Right forelimb (tissue), 1 donor: ENCODE results near the gene KY.

Experiments
- DNase-seq: peaks from one replicate; pipeline ENCODE4 v3.0.0-alpha.2; 2018

KY gene

GRCh38 chr3:134618478-134619300, 32.1 kb downstream of the KY start:
- DNase-seq, result no peak

GRCh38 chr3:134617608-134618477, 33.0 kb downstream of the KY start:
- no peak for DNase-seq

GRCh38 chr3:134615743-134616142, 35.1 kb downstream of the KY start:
- no peak for DNase-seq

GRCh38 chr3:134614955-134615354, 35.9 kb downstream of the KY start:
- no peak for DNase-seq

GRCh38 chr3:134613006-134613520, 37.8 kb downstream of the KY start:
- no peak for DNase-seq

- no peak for DNase-seq
These were observed 39.3 kb downstream of the KY start for GRCh38 chr3:134611516-134611915.

GRCh38 chr3:134610432-134611385, 40.1 kb downstream of the KY start:
- DNase-seq, result no peak

- DNase-seq, result no peak
These were observed 40.9 kb downstream of the KY start for GRCh38 chr3:134609821-134610431.

GRCh38 chr3:134608771-134609435, 41.9 kb downstream of the KY start:
- DNase-seq, result no peak

- no peak for DNase-seq
These were observed 42.6 kb downstream of the KY start for GRCh38 chr3:134608023-134608770.

GRCh38 chr3:134607054-134608022, 43.5 kb downstream of the KY start:
- no peak for DNase-seq

- no peak for DNase-seq
These were observed 44.5 kb downstream of the KY start for GRCh38 chr3:134606033-134607025.

- DNase-seq, result no peak
These were observed 45.3 kb downstream of the KY start for GRCh38 chr3:134605556-134605955.

GRCh38 chr3:134603956-134604355, 46.9 kb downstream of the KY start:
- no peak for DNase-seq

GRCh38 chr3:134603480-134603879, 47.3 kb downstream of the KY start:
- DNase-seq, result no peak

- DNase-seq, result no peak
These were observed 48.4 kb downstream of the KY start for GRCh38 chr3:134602440-134602814.

GRCh38 chr3:134601539-134602439, 49.0 kb downstream of the KY start:
- no peak for DNase-seq
